HepG2 (cell line): ENCODE measurements around the gene COG8. TPM values are rescaled to one million over a fixed set of nuclear protein-coding genes. Genes with fewer than 3 reads are reported as not detected.

Experiments
- AHDC1 ChIP-seq: sonication (generic); formaldehyde crosslinking; IDR thresholded peaks from 2 replicates; pipeline ENCODE4 v1.5.1; 2020; ENCODE audit warnings: mild to moderate bottlenecking, missing genetic modification reagents, borderline replicate concordance
- FOSL2 ChIP-seq: sonication (generic); formaldehyde crosslinking; IDR thresholded peaks from 2 replicates; pipeline ENCODE4 v1.4.0; 2020; ENCODE audit warnings: missing genetic modification reagents
- GATAD2A ChIP-seq: IDR thresholded peaks from 2 replicates; pipeline ENCODE4 v1.6.1; 2016
- HOXD1 ChIP-seq: sonication (generic); formaldehyde crosslinking; IDR thresholded peaks from 2 replicates; pipeline ENCODE4 v1.5.0; 2020; ENCODE audit warnings: missing genetic modification reagents
- MAFK ChIP-seq, 2 experiments: IDR thresholded peaks in 1 of 2; conservative IDR thresholded peaks in 1 of 2; 2 replicates each; pipeline ENCODE4 v1.6.1; 2011; ENCODE audit warnings: improper control_type of control experiment in 2 of 2, low read length in 2 of 2
- MAX ChIP-seq: IDR thresholded peaks from 2 replicates; pipeline ENCODE4 v1.6.1; 2012; ENCODE audit warnings: inconsistent platforms
- MIER2 ChIP-seq: IDR thresholded peaks from 2 replicates; pipeline ENCODE4 v1.6.1; 2016; ENCODE audit warnings: missing biosample characterization, missing genetic modification reagents
- MTERF4 ChIP-seq: sonication (generic); formaldehyde crosslinking; IDR thresholded peaks from 2 replicates; pipeline ENCODE4 v1.8.0; 2023; ENCODE audit warnings: mild to moderate bottlenecking, missing genetic modification reagents
- PAF1 ChIP-seq: IDR thresholded peaks from 2 replicates; pipeline ENCODE4 v1.6.1; 2016; ENCODE audit warnings: missing genetic modification reagents, missing compliant biosample characterization
- PAXIP1 ChIP-seq: sonication (generic); formaldehyde crosslinking; conservative IDR thresholded peaks from 2 replicates; pipeline ENCODE4 v1.4.0; 2020; ENCODE audit warnings: mild to moderate bottlenecking, missing genetic modification reagents, moderate library complexity
- SIN3A ChIP-seq: IDR thresholded peaks from 2 replicates; pipeline ENCODE4 v1.6.1; 2011; ENCODE audit warnings: low read depth, mild to moderate bottlenecking, control low read depth, low read length, borderline replicate concordance
- SNAI1 ChIP-seq: sonication (generic); formaldehyde crosslinking; IDR thresholded peaks from 2 replicates; pipeline ENCODE4 v1.5.0; 2020; ENCODE audit warnings: mild to moderate bottlenecking, missing genetic modification reagents, borderline replicate concordance
- SSRP1 ChIP-seq: IDR thresholded peaks from 2 replicates; pipeline ENCODE4 v1.6.1; 2016; ENCODE audit warnings: control low read depth
- ZNF33A ChIP-seq: sonication (generic); formaldehyde crosslinking; IDR thresholded peaks from 2 replicates; pipeline ENCODE4 v1.5.1; 2020; ENCODE audit warnings: missing genetic modification reagents, mild to moderate bottlenecking, moderate library complexity, borderline replicate concordance
- ZNF350 ChIP-seq: sonication (generic); formaldehyde crosslinking; IDR thresholded peaks from 2 replicates; pipeline ENCODE4 v1.4.0; 2020; ENCODE audit warnings: mild to moderate bottlenecking, low read depth, missing genetic modification reagents, borderline replicate concordance
- ZNF572 ChIP-seq: sonication (generic); formaldehyde crosslinking; IDR thresholded peaks from 2 replicates; pipeline ENCODE4 v1.5.1; 2020; ENCODE audit warnings: mild to moderate bottlenecking, missing genetic modification reagents
- ZNF784 ChIP-seq: sonication (generic); formaldehyde crosslinking; IDR thresholded peaks from 2 replicates; pipeline ENCODE4 v1.5.1; 2020; ENCODE audit warnings: missing genetic modification reagents, mild to moderate bottlenecking, borderline replicate concordance
- polyA plus RNA-seq, 8 experiments: library from polyadenylated mRNA; depleted of rRNA in 3 of 8; stranded (reverse) in 7 of 8; unstranded in 1 of 8; fragments of >200 nt; fragmentation: Illumina TruSeq in 4 of 8; extraction: Trizol in 4 of 8; gene quantifications; 2 replicates each; pipeline versions ENCODE4 v1.2.1 to v1.2.3, GENCODE V29; 2011 to 2016; ENCODE audit warnings: low read depth in 4 of 8, missing spikeins in 1 of 8, mixed read lengths in 1 of 8; ENCODE audit not compliant: insufficient read depth in 1 of 8
- total RNA-seq, 5 experiments: library from RNA; depleted of rRNA; stranded (reverse); fragments of >200 nt; fragmentation: Illumina TruSeq; extraction: Trizol; gene quantifications; 2 replicates each; pipeline ENCODE4 v1.2.3, GENCODE V29; 2016; ENCODE audit warnings: low read depth in 1 of 5

The COG8 gene
- total and polyA plus RNA-seq, 2 of the 13 experiments (the other 11 are each of a cell fraction or from before 2014, with no cell fraction given) = 45.5 to 52.1 TPM

GRCh38 chr16:69351309-69352027 is 12.1 kb upstream of the COG8 start, which contains the start of gene TMED6 (continued):
- TF ChIP-seq MAX = no peak
- 0 out of 2 replicates have a peak, but pooled peaks have one; percentile 71 for TF ChIP-seq ZNF33A
- peak; percentile 29; the same call in 1 of the 2 replicates for TF ChIP-seq AHDC1 (CRISPR knock-in tag)
- TF ChIP-seq SSRP1 (CRISPR knock-in tag) = no peak
- 0 out of 2 replicates have a peak, but pooled peaks have one; percentile 37 for TF ChIP-seq SNAI1 (CRISPR knock-in tag)
- TF ChIP-seq GATAD2A (CRISPR knock-in tag) = 0 out of 2 replicates have a peak, but pooled peaks have one; percentile 36
- TF ChIP-seq ZNF784 (CRISPR knock-in tag) = no peak
- no peak for TF ChIP-seq MAFK (conservative IDR thresholded peaks at IDR 0.05 in 1 of 2, IDR thresholded peaks at IDR 0.05 in 1 of 2; ENCODE audit: low read length in 2 of 2)
- TF ChIP-seq PAF1 (CRISPR knock-in tag) = no peak
- no peak for TF ChIP-seq MIER2 (CRISPR knock-in tag)
- TF ChIP-seq PAXIP1 = peak; percentile 44; the same call in 1 of the 2 replicates
- TF ChIP-seq FOSL2 (CRISPR knock-in tag) = peak; percentile 32; the same call in 1 of the 2 replicates
- TF ChIP-seq ZNF350 (CRISPR knock-in tag) = peak; percentile 73; the same call in 1 of the 2 replicates
- no peak for TF ChIP-seq HOXD1 (CRISPR knock-in tag)
- peak; percentile 58; the same call in 1 of the 2 replicates for TF ChIP-seq SIN3A
- TF ChIP-seq MTERF4 (CRISPR knock-in tag) = peak; percentile 51; the same call in 1 of the 2 replicates
- TF ChIP-seq ZNF572 (CRISPR knock-in tag) = no peak
